HEK293T (cell line): ENCODE results near the gene ZFR.

Experiments used
- CTCF ChIA-PET: fragments of 350-600 bp; formaldehyde crosslinking; extraction: SDS; loops from one replicate; lab custom pipeline; 2021; ENCODE audit warnings: antibody characterized with exemption, inconsistent platforms; lab: Yijun Ruan, JAX
- POLR2A ChIA-PET: fragments of 350-600 bp; formaldehyde crosslinking; extraction: SDS; loops from one replicate; lab custom pipeline; 2020; ENCODE audit warnings: antibody characterized with exemption, inconsistent platforms; lab: Yijun Ruan, JAX
- DNase-seq: peaks from one replicate; pipeline ENCODE4 v3.0.0; 2012; ENCODE audit warnings: mixed read lengths; ENCODE audit errors: extremely low spot score
- ARNT ChIP-seq: fragments of 450-650 bp; IDR thresholded peaks from 2 replicates; pipeline ENCODE4 v1.6.1; 2017; ENCODE audit warnings: mild to moderate bottlenecking
- BHLHE40 ChIP-seq: fragments of 450-650 bp; IDR thresholded peaks from 2 replicates; pipeline ENCODE4 v1.6.1; 2016; ENCODE audit warnings: mild to moderate bottlenecking, moderate library complexity, borderline replicate concordance
- CTBP1 ChIP-seq: fragments of 450-650 bp; IDR thresholded peaks from 2 replicates; pipeline ENCODE4 v1.6.1; 2016; ENCODE audit warnings: borderline replicate concordance
- ELF4 ChIP-seq: fragments of 450-650 bp; IDR thresholded peaks from 2 replicates; pipeline ENCODE4 v1.6.1; 2017; ENCODE audit warnings: antibody characterized with exemption
- FOXA1 ChIP-seq: fragments of 450-650 bp; IDR thresholded peaks from 2 replicates; pipeline ENCODE4 v1.6.1; 2016; ENCODE audit warnings: mild to moderate bottlenecking
- FOXK2 ChIP-seq: fragments of 450-650 bp; IDR thresholded peaks from 2 replicates; pipeline ENCODE4 v1.6.1; 2016; ENCODE audit warnings: mild to moderate bottlenecking
- FOXM1 ChIP-seq: fragments of 450-650 bp; IDR thresholded peaks from 2 replicates; pipeline ENCODE4 v1.6.1; 2017; ENCODE audit warnings: mild to moderate bottlenecking, borderline replicate concordance
- HDGF ChIP-seq: fragments of 450-650 bp; IDR thresholded peaks from 2 replicates; pipeline ENCODE4 v1.6.1; 2017; ENCODE audit warnings: antibody characterized with exemption, borderline replicate concordance
- L3MBTL2 ChIP-seq: fragments of 450-650 bp; conservative IDR thresholded peaks from 2 replicates; pipeline ENCODE4 v1.6.1; 2016; ENCODE audit warnings: mild to moderate bottlenecking
- LEF1 ChIP-seq: fragments of 450-650 bp; IDR thresholded peaks from 2 replicates; pipeline ENCODE4 v1.6.1; 2017; ENCODE audit warnings: mild to moderate bottlenecking, borderline replicate concordance
- NFRKB ChIP-seq: fragments of 450-650 bp; IDR thresholded peaks from 2 replicates; pipeline ENCODE4 v1.6.1; 2016; ENCODE audit warnings: mild to moderate bottlenecking, moderate library complexity
- PKNOX1 ChIP-seq: fragments of 450-650 bp; IDR thresholded peaks from 2 replicates; pipeline ENCODE4 v1.6.1; 2016
- SP1 ChIP-seq: fragments of 450-650 bp; IDR thresholded peaks from 2 replicates; pipeline ENCODE4 v1.6.1; 2017
- SUZ12 ChIP-seq: fragments of 450-650 bp; IDR thresholded peaks from 2 replicates; pipeline ENCODE4 v1.6.1; 2016; ENCODE audit warnings: mild to moderate bottlenecking
- TARDBP ChIP-seq: fragments of 450-650 bp; IDR thresholded peaks from 2 replicates; pipeline ENCODE4 v1.6.1; 2016
- ZNF384 ChIP-seq: fragments of 450-650 bp; IDR thresholded peaks from 2 replicates; pipeline ENCODE4 v1.6.1; 2016

The ZFR gene

GRCh38 chr5:32331217-32331934 is 113.2 kb downstream of the ZFR start:
- ChIA-PET POLR2A (interaction anchor here (1.2 kb wide), 1 partner anchor 157 kb away, joined by 3 read pairs; the partner anchor contains the start of gene GOLPH3), CTCF (interaction anchor here (0.7 to 3.4 kb wide), 4 partner anchors 12 to 148 kb away, joined by 3 to 29 read pairs (median 4); no protein-coding TSS in a partner anchor)
- no peak for DNase-seq
- TF ChIP-seq L3MBTL2: no peak
- TF ChIP-seq PKNOX1: no peak
- no peak for TF ChIP-seq FOXM1
- no peak for TF ChIP-seq SUZ12
- TF ChIP-seq ARNT: no peak
- TF ChIP-seq FOXA1: no peak
- no peak for TF ChIP-seq NFRKB
- no peak for TF ChIP-seq BHLHE40
- no peak for TF ChIP-seq HDGF

GRCh38 chr5:32330126-32330971 is 114.2 kb downstream of the ZFR start:
- CTCF ChIA-PET: interaction anchor here (0.6 to 3.4 kb wide), 11 partner anchors 9 to 506 kb away, joined by 3 to 29 read pairs (median 3); no protein-coding TSS in a partner anchor

GRCh38 chr5:32329395-32329834 is 115.1 kb downstream of the ZFR start:
- DNase-seq: peak; percentile 77
- TF ChIP-seq ARNT: no peak
- no peak for TF ChIP-seq SP1
- no peak for TF ChIP-seq LEF1
- no peak for TF ChIP-seq TARDBP
- no peak for TF ChIP-seq FOXK2
- no peak for TF ChIP-seq FOXA1
- TF ChIP-seq BHLHE40: no peak
- TF ChIP-seq HDGF: no peak
- no peak for TF ChIP-seq ZNF384
- no peak for TF ChIP-seq FOXM1
- TF ChIP-seq PKNOX1: no peak
- ChIA-PET CTCF (interaction anchor here (0.6 to 3.4 kb wide), 13 partner anchors 10 to 505 kb away, joined by 3 to 29 read pairs (median 4); no protein-coding TSS in a partner anchor), POLR2A (no interaction called here)

More at GRCh38 chr5:32330126-32330971, 114.2 kb downstream of the ZFR start:
- TF ChIP-seq SUZ12 (no peak), FOXA1 (no peak), L3MBTL2 (no peak), ELF4 (no peak), FOXK2 (no peak), CTBP1 (no peak), NFRKB (no peak), LEF1 (no peak), ARNT (no peak), PKNOX1 (no peak), TARDBP (no peak), SP1 (no peak)
- DNase-seq: no peak
- POLR2A ChIA-PET: no interaction called here

GRCh38 chr5:32326216-32326772 is 118.2 kb downstream of the ZFR start:
- CTCF ChIA-PET: no interaction called here
- TF ChIP-seq ARNT: no peak
- no peak for TF ChIP-seq TARDBP
- TF ChIP-seq ZNF384: no peak
- TF ChIP-seq SUZ12: no peak
- no peak for TF ChIP-seq ELF4
- no peak for TF ChIP-seq L3MBTL2
- TF ChIP-seq FOXA1: no peak
- TF ChIP-seq BHLHE40: no peak
- TF ChIP-seq HDGF: no peak
- TF ChIP-seq PKNOX1: no peak
- no peak for TF ChIP-seq NFRKB
- no peak for TF ChIP-seq FOXK2
- TF ChIP-seq SP1: no peak
- TF ChIP-seq CTBP1: no peak
- no peak for TF ChIP-seq LEF1
- TF ChIP-seq FOXM1: no peak
- no peak for DNase-seq
- POLR2A ChIA-PET: no interaction called here

- POLR2A ChIA-PET: no interaction called here
- no peak for TF ChIP-seq TARDBP
- no peak for TF ChIP-seq ELF4
- no peak for TF ChIP-seq NFRKB
- no peak for TF ChIP-seq ZNF384
- TF ChIP-seq FOXK2: no peak
- no peak for TF ChIP-seq BHLHE40
- TF ChIP-seq SP1: no peak
- no peak for TF ChIP-seq LEF1
- TF ChIP-seq CTBP1: no peak
- TF ChIP-seq ARNT: no peak
- no peak for TF ChIP-seq L3MBTL2
- no peak for TF ChIP-seq FOXA1
- TF ChIP-seq PKNOX1: no peak
- CTCF ChIA-PET: no interaction called here
- no peak for DNase-seq
Observed at GRCh38 chr5:32325616-32326015, 118.9 kb downstream of the ZFR start.
